ENCODE results near the gene CMTM5.
"Not testable (repeated sequence)": the region's sequence is repeated elsewhere in the genome, so short reads cannot be mapped to it uniquely, and the experiment has no call there.

Gene CMTM5

GRCh38 chr14:23414906-23415820 is 38.3 kb downstream of the CMTM5 start:
- DNase-seq (ENCODE audit: low spot score): no peak

GRCh38 chr14:23415821-23416778 is 39.3 kb downstream of the CMTM5 start:
- DNase-seq (ENCODE audit: low spot score): no peak

- DNase-seq (ENCODE audit: low spot score): no peak
Measured at GRCh38 chr14:23416801-23417200, 40.0 kb downstream of the CMTM5 start.

GRCh38 chr14:23417269-23417668 is 40.4 kb downstream of the CMTM5 start:
- DNase-seq (ENCODE audit: low spot score): not testable (repeated sequence)

GRCh38 chr14:23418021-23418420 is 41.2 kb downstream of the CMTM5 start:
- DNase-seq (ENCODE audit: low spot score): no peak

- not testable (repeated sequence) for DNase-seq (ENCODE audit: low spot score)
Measured at GRCh38 chr14:23419646-23420045, 42.8 kb downstream of the CMTM5 start.

GRCh38 chr14:23421594-23421993 is 44.7 kb downstream of the CMTM5 start:
- DNase-seq (ENCODE audit: low spot score): no peak

GRCh38 chr14:23423657-23424056 is 46.8 kb downstream of the CMTM5 start:
- no peak for DNase-seq (ENCODE audit: low spot score)

GRCh38 chr14:23425169-23425568 is 48.3 kb downstream of the CMTM5 start:
- DNase-seq (ENCODE audit: low spot score): no peak

GRCh38 chr14:23425798-23426197 is 49.0 kb downstream of the CMTM5 start:
- not testable (repeated sequence) for DNase-seq (ENCODE audit: low spot score)

- no peak for DNase-seq (ENCODE audit: low spot score)
Measured at GRCh38 chr14:23428686-23429495, 52.0 kb downstream of the CMTM5 start.

Measured in AG08396 (cell line).